ENCODE results near the gene CTDSP1.

CTDSP1 gene

GRCh38 chr2:218383892-218384519, 15.7 kb upstream of the CTDSP1 start:
- DNase-seq = no peak

GRCh38 chr2:218384975-218385374, 14.7 kb upstream of the CTDSP1 start:
- no peak for DNase-seq

GRCh38 chr2:218386505-218387368, 12.9 kb upstream of the CTDSP1 start:
- DNase-seq = no peak

GRCh38 chr2:218387369-218388194, 12.1 kb upstream of the CTDSP1 start:
- peak; percentile 28 for DNase-seq

GRCh38 chr2:218389333-218390150, 10.1 kb upstream of the CTDSP1 start:
- DNase-seq = no peak

GRCh38 chr2:218391202-218391601, 8.5 kb upstream of the CTDSP1 start:
- DNase-seq = no peak

GRCh38 chr2:218392459-218392858, 7.2 kb upstream of the CTDSP1 start:
- no peak for DNase-seq

GRCh38 chr2:218392891-218393462, 6.7 kb upstream of the CTDSP1 start:
- DNase-seq = no peak

- DNase-seq = no peak
These were observed 5.8 kb upstream of the CTDSP1 start for GRCh38 chr2:218393750-218394290.

- DNase-seq = no peak
These were observed 5.2 kb upstream of the CTDSP1 start for GRCh38 chr2:218394298-218395089.

- no peak for DNase-seq
These were observed 4.6 kb upstream of the CTDSP1 start for GRCh38 chr2:218395090-218395444.

- DNase-seq = no peak
These were observed 4.2 kb upstream of the CTDSP1 start for GRCh38 chr2:218395456-218395825.

GRCh38 chr2:218395826-218396687, 3.6 kb upstream of the CTDSP1 start:
- DNase-seq = peak; percentile 86

- DNase-seq = peak; percentile 76
These were observed 2.8 kb upstream of the CTDSP1 start for GRCh38 chr2:218396688-218397462.

GRCh38 chr2:218397463-218397819, 2.2 kb upstream of the CTDSP1 start:
- no peak for DNase-seq

GRCh38 chr2:218397820-218398436, 1.7 kb upstream of the CTDSP1 start:
- DNase-seq = peak; percentile 41

- no peak for DNase-seq
These were observed 954 bp upstream of the CTDSP1 start for GRCh38 chr2:218398437-218399390.

Data from DMS79 (cell line).